RKO (cell line): ENCODE data around the gene SKIC2.
A peak's percentile ranks its signal among the peaks of the same experiment; 100 is the strongest.
"Not testable (repeated sequence)": the region's sequence is repeated elsewhere in the genome, so short reads cannot be mapped to it uniquely, and the experiment has no call there.

Source experiments
- DNase-seq: peaks from one replicate; pipeline ENCODE4 v3.0.0-alpha.2; 2016; ENCODE audit warnings: low spot score

Gene SKIC2

GRCh38 chr6:31958741-31959739 lies at the start of gene SKIC2, which contains the start of gene NELFE:
Gene SKIC2, plus strand, starts transcription at chr6:31959175. Its CDS starts 18 bp downstream, at chr6:31959193.
Gene NELFE, minus strand, starts transcription at chr6:31958971. Its CDS starts 525 bp downstream, at chr6:31958446.
- peak; percentile 98 for DNase-seq

GRCh38 chr6:31909298-31909697 lies 49.7 kb upstream of the SKIC2 start:
- DNase-seq, result not testable (repeated sequence)

DNA sequence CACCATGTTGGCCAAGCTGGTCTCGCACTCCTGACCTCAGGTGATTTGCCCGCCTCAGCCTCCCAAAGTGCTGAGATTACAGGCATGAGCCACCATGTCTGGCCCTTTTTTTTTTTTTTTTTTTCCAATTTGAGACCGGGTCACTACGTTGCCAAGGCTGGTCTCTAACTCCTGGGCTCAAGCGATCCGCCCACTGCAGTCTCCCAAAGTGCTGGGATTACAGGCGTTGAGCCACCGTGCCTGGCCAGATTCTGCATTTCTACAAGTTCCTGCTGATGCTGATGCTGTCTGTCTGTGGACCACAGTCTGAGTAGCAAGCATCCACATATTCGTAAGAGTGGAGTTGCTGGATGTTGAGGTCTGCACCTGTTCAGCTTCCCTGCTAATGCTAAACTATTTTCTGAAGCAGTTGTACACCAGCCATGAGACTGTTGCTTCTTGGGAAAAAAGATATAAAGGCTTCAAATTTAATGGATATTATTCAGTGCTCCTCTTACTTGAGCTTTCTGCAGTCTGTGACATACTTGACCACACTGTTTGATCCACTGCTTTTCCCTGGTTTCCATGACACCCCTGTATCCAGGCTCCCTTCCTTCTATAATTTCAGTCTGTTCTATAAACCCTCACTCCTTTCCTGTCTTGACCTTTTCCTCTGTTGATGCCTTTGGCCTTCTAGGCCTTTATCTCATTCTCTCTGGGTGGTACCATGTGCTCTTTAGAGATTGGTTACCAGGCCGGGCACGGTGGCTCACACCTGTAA lies 47.0 kb upstream of the SKIC2 start:
- no peak for DNase-seq

GRCh38 chr6:31915351-31915750 lies 43.6 kb upstream of the SKIC2 start:
- DNase-seq, result no peak

GRCh38 chr6:31915756-31916155 lies 43.2 kb upstream of the SKIC2 start:
- no peak for DNase-seq

DNA sequence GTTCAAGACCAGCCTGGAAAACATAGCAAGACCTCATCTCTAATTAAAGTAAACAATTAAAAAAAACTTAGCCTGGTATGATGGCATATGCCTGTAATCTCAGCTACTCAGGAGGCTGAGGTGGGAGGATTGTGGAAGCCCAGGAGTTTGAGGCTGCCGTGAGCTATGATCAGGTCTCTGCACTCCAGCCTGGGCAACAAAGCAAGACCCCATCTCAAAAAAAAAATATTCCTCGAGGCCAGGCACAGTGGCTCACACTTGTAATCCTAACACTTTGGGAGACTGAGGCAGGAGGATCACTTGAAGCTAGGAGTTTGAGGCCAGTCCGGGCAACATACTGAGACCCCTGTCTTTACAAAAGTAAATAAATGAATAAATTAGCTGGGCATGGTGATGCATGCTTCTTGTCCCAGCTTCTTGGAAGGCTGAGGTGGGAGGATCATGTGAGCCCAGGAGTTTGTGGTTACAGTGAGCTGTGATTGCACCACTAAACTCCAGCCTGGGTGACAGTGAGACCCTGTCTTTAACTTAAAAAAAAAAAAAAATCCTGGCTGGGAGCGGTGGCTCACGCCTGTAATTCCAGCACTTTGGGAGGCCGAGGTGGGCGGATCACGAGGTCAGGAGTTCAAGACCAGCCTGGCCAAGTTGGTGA lies 40.8 kb upstream of the SKIC2 start:
- DNase-seq, result no peak

GRCh38 chr6:31919624-31920303 lies 39.2 kb upstream of the SKIC2 start:
- no peak for DNase-seq

DNA sequence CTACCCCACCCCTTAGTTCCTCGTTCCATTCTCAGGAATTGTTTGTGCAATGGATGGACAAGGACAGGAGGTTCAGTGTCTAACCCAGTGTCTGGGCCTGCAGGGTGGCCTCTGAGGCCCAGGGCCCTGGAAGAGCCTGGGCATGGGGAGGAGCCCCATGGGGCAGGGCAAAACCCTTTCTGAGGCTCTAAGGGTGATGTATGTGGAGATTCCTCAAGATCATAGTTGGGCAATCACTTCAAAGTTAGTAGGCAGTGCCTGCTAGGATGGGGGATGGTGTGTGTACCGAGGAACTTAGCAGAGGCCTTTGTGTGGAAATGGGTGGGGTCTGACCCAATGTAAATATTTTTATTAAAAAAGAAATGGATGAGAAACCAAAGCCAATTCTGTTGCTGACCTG lies 38.2 kb upstream of the SKIC2 start:
- DNase-seq, result no peak

- no peak for DNase-seq
Measured at GRCh38 chr6:31922942-31923341, 36.0 kb upstream of the SKIC2 start.

GRCh38 chr6:31927242-31927862 lies 31.6 kb upstream of the SKIC2 start, which contains the start of gene C2:
Gene C2, plus strand, starts transcription at chr6:31927717. Its CDS starts 36 bp downstream, at chr6:31927753.
- no peak for DNase-seq

GRCh38 chr6:31927863-31928671 lies 30.9 kb upstream of the SKIC2 start:
- DNase-seq, result no peak

- DNase-seq, result no peak
Measured at GRCh38 chr6:31928672-31928939, 30.4 kb upstream of the SKIC2 start.

GRCh38 chr6:31930962-31931361 lies 28.0 kb upstream of the SKIC2 start:
- DNase-seq, result no peak

GRCh38 chr6:31932137-31932536 lies 26.8 kb upstream of the SKIC2 start:
- DNase-seq, result not testable (repeated sequence)

- DNase-seq, result no peak
Measured at GRCh38 chr6:31933537-31933936, 25.4 kb upstream of the SKIC2 start.

DNA sequence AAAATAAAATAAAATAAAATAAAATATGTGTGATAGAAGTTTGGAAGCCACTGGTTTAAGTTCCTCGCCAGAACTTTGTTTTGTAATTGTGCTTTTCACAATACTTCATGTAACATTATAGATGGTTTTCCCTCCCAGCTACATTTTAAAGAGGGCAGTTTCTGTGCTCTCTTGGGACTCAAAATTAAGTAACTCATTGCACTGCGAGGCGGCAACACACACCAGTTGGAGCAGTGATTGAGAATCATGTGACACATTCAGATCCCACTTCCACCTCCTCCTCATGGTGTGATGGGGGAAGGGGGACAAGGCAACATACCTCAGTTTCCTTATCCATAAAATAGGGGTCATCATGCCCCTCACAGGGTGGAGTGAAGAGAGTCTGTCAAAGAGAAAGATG lies 24.0 kb upstream of the SKIC2 start:
- no peak for DNase-seq

DNA sequence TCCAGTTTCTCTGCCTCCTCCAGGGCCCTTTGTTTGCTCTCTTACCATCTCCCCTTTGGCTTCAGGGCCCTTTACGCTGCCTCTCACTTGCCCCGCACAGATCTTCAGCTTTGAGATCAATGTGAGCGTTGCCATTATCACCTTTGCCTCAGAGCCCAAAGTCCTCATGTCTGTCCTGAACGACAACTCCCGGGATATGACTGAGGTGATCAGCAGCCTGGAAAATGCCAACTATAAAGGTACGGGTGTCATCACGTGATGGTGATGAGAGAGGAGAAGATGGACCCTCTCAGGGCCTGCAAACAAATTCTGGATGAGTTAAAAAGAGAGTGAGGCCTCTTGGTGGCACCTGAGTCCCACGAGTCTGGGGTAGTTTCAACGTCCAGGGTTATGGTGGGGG lies 23.2 kb upstream of the SKIC2 start:
- no peak for DNase-seq

- DNase-seq, result no peak
Measured at GRCh38 chr6:31940256-31940664, 18.7 kb upstream of the SKIC2 start.

DNA sequence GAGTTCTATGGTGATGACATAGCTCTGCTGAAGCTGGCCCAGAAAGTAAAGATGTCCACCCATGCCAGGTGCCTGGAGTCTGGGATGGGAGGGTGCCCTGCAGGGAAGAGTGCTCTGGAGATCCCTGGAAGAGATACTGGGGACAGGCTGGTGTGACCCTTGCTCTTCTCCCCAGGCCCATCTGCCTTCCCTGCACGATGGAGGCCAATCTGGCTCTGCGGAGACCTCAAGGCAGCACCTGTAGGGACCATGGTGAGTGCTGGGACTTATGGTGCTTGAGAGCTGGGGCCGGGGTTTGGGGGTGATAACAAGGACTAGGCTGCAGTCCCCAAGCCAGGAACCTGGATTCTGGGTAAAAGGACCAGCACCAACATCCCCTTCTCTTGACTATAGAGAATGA lies 15.2 kb upstream of the SKIC2 start:
- no peak for DNase-seq

DNA sequence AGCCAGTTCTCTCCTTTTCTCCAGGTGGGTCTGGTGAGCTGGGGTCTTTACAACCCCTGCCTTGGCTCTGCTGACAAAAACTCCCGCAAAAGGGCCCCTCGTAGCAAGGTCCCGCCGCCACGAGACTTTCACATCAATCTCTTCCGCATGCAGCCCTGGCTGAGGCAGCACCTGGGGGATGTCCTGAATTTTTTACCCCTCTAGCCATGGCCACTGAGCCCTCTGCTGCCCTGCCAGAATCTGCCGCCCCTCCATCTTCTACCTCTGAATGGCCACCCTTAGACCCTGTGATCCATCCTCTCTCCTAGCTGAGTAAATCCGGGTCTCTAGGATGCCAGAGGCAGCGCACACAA lies 13.8 kb upstream of the SKIC2 start:
- DNase-seq, result no peak
